H1 (cell line): ENCODE results near the gene SLC17A6. TPM values are rescaled to one million over a fixed set of nuclear protein-coding genes. Genes with fewer than 3 reads are reported as not detected.

Experiments
- BCL11A ChIP-seq, 2 experiments: IDR thresholded peaks; one replicate each; pipeline ENCODE4 v1.6.1; 2011; ENCODE audit warnings: low read depth in 2 of 2, low read length in 2 of 2, mild to moderate bottlenecking in 2 of 2
- CHD1 ChIP-seq: IDR thresholded peaks from 2 replicates; pipeline ENCODE4 v1.6.1; 2012; ENCODE audit warnings: low read depth, low read length, improper control_type of control experiment
- SAP30 ChIP-seq: fragments of 300-600 bp; sonication (generic); IDR thresholded peaks from 2 replicates; pipeline ENCODE4 v1.7.1; 2012; ENCODE audit warnings: low read length, moderate library complexity, mild to moderate bottlenecking, inconsistent platforms; ENCODE audit not compliant: insufficient read depth, insufficient replicate concordance
- SP1 ChIP-seq: IDR thresholded peaks from 2 replicates; pipeline ENCODE4 v1.6.1; 2011; ENCODE audit warnings: low read depth, low read length
- SP4 ChIP-seq: IDR thresholded peaks from 2 replicates; pipeline ENCODE4 v1.6.1; 2012; ENCODE audit warnings: low read length, inconsistent platforms
- TCF12 ChIP-seq: IDR thresholded peaks from 2 replicates; pipeline ENCODE4 v1.6.1; 2011; ENCODE audit warnings: low read depth, mild to moderate bottlenecking, low read length
- polyA plus RNA-seq, 7 experiments: library from polyadenylated mRNA; depleted of rRNA in 3 of 7; stranded (reverse) in 5 of 7; unstranded in 2 of 7; fragments of >200 nt in 5 of 7; fragments of 200-250 nt in 2 of 7; gene quantifications; 1 replicate in 5 of 7; 2 replicates in 1 of 7; 4 replicates in 1 of 7; pipeline versions ENCODE4 v1.2.1 to v1.2.3, GENCODE V29; 2011 to 2013; ENCODE audit warnings: missing spikeins in 2 of 7, mixed read lengths in 2 of 7
- total RNA-seq: library from RNA; stranded (reverse); fragmentation: NEBNext Ultra II Directional; extraction: Animal tissue kit (Norgen Biotek cat#: 25700); gene quantifications from 2 replicates; pipeline ENCODE4 v1.2.1, GENCODE V29; 2021

SLC17A6 gene
- total and polyA plus RNA-seq, 2 of the 8 experiments (the other 6 are each of a cell fraction or from before 2014, with no cell fraction given): 0.24 to 1.6 TPM

GRCh38 chr11:22336587-22336986, 1.6 kb upstream of the SLC17A6 start (continued):
- TF ChIP-seq SAP30 (no peak), SP4 (no peak), BCL11A (IDR thresholded peaks at IDR 0.05; ENCODE audit: low read depth in 2 of 2, low read length in 2 of 2) (no peak), SP1 (no peak), TCF12 (no peak), CHD1 (no peak)
